Lower leg skin (tissue), 4 donors: ENCODE measurements around the gene SOCS7. TPM values are rescaled to one million over a fixed set of nuclear protein-coding genes. Genes with fewer than 3 reads are reported as not detected.

Experiments used
- DNase-seq, 2 donors: peaks; one replicate each; pipeline ENCODE4 v3.0.0-alpha.2; 2019; ENCODE audit warnings: low spot score in 2 of 2
- H3K4me3 ChIP-seq: fragments of 200-600 bp; sonication (generic); 2 replicates; pipeline ENCODE4 v1.5.1; 2017; ENCODE audit warnings: mild to moderate bottlenecking, low read depth; ENCODE audit not compliant: poor library complexity, severe bottlenecking
- POLR2A ChIP-seq, 2 donors: fragments of 450-650 bp; IDR thresholded peaks; one replicate each; pipeline ENCODE4 v1.6.1; 2016 to 2017; ENCODE audit warnings: antibody characterized with exemption in 2 of 2, mild to moderate bottlenecking in 1 of 2, moderate library complexity in 1 of 2
- WGBS, 2 donors: methylation state at CpG; one replicate each; pipeline ENCODE4 v1.1.5; 2018; 5-methylcytosine and 5-hydroxymethylcytosine counted together
- intact Hi-C: fragments of 100-400 bp; cut with DNase I; formaldehyde crosslinking; loops from one replicate; pipeline ENCODE4 v1.15.0; 2023; ENCODE audit warnings: low total_unique reads
- total RNA-seq, 4 donors: library from RNA; depleted of rRNA; stranded (reverse); fragments of >200 nt; gene quantifications; one replicate each; pipeline ENCODE4 v1.1.0, GENCODE V29; 2016
- TF ChIP-seq, protein P1 (sequence below), 3 donors: fragments of 450-650 bp; IDR thresholded peaks; one replicate each; pipeline ENCODE4 v1.5.1; 2016; ENCODE audit warnings: antibody characterized with exemption in 3 of 3, mild to moderate bottlenecking in 3 of 3, moderate library complexity in 2 of 3

SOCS7 gene
- total RNA-seq, 4 donors from 2014 or later, result 14.5 to 19.9 (median 19.3) TPM

DNA sequence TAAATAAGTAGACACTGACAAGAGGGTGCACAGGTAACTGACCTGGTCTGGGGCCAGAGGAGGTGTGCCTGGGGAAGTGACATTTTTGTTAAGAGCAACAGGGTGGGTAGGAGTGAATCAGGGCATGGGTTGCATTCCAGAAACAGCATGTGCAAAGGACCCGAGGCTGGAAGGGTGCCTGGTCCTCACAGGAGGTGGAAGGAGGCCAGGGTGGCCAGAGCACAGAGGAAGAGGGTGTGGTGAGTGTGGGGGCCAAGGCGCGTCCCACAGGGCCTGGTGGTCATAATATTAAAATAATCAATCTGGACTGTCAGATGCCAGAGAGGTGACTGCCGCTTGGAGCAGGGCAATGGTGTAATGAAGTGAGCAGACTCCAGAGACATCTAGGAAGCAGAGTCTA lies 90.9 kb downstream of the SOCS7 start:
- DNase-seq, result no peak
- WGBS, 2 donors, result 49 to 67% methylated on average over 4 of the region's 4 CpGs
- no peak overlapping the region for H3K4me3 ChIP-seq
- intact Hi-C loops, result loop anchor here (5.0 kb wide), 1 partner anchor 45 kb away; no protein-coding TSS in a partner anchor
- TF ChIP-seq POLR2A (IDR thresholded peaks at IDR 0.05), result no peak
- TF ChIP-seq, protein P1, sequence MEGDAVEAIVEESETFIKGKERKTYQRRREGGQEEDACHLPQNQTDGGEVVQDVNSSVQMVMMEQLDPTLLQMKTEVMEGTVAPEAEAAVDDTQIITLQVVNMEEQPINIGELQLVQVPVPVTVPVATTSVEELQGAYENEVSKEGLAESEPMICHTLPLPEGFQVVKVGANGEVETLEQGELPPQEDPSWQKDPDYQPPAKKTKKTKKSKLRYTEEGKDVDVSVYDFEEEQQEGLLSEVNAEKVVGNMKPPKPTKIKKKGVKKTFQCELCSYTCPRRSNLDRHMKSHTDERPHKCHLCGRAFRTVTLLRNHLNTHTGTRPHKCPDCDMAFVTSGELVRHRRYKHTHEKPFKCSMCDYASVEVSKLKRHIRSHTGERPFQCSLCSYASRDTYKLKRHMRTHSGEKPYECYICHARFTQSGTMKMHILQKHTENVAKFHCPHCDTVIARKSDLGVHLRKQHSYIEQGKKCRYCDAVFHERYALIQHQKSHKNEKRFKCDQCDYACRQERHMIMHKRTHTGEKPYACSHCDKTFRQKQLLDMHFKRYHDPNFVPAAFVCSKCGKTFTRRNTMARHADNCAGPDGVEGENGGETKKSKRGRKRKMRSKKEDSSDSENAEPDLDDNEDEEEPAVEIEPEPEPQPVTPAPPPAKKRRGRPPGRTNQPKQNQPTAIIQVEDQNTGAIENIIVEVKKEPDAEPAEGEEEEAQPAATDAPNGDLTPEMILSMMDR (IDR thresholded peaks at IDR 0.05), result no peak

DNA sequence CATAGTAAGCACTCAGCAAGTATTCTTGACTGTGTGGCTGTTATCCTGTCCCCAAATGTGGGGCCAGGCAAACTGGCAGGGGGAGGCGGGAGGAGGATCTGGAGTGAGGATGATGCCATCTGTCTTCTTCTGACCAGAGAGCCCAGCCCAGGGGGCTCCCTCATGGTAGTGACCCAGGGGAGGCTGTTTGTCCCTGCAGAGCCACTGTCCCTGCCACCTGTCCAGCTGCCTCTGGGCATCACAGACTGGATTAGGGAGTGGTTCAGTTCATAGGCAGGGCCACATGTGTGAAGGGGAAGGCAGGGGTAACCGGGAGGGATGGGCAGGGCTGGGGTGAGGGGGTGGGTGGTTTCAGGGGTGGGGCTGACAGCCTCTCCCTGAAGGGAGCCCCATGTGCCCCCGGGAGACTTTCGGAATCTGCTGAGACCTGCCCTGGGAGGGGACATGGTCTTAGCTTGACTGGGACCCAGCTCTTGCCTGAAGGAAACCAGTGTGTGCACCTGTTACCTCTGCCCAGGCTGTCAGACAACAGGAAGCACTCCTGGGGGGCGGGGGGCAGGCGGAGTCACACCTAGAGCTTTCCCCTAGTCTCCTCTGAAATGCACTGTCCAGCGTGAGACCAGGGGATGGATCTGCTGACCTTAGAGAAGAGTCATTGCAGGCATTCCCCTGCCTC lies 91.8 kb downstream of the SOCS7 start:
- H3K4me3 ChIP-seq, result no peak overlapping the region
- TF ChIP-seq, protein P1 (IDR thresholded peaks at IDR 0.05), result no peak
- no peak for TF ChIP-seq POLR2A (IDR thresholded peaks at IDR 0.05)
- intact Hi-C loops, result loop anchor here (5.0 kb wide), 1 partner anchor 44 kb away; no protein-coding TSS in a partner anchor
- no peak for DNase-seq
- 44 to 55% methylated on average over 6 to 7 of the region's 7 CpGs for WGBS, 2 donors

DNA sequence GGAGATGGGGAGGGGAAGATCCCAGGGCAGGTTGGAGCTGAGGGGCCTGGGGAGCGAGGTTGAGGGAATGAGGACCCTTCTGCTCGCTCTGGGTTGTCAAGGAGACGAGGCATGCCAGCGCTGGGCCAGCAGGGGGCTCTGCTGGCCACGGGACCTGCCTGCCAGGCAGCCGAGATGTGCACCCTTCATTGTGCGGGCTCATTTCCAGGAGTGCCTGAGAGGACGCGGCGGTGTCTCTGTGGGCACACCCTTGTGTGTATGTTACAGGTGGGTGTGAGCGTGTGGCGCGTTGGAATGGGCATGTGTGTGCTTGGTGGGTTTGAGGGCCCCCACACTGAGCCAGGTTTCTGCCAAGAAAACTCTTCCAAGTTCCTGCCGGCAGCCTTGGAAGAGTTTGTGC lies 92.5 kb downstream of the SOCS7 start:
- 4 to 7% methylated on average over 5 to 8 of the region's 14 CpGs for WGBS, 2 donors

DNA sequence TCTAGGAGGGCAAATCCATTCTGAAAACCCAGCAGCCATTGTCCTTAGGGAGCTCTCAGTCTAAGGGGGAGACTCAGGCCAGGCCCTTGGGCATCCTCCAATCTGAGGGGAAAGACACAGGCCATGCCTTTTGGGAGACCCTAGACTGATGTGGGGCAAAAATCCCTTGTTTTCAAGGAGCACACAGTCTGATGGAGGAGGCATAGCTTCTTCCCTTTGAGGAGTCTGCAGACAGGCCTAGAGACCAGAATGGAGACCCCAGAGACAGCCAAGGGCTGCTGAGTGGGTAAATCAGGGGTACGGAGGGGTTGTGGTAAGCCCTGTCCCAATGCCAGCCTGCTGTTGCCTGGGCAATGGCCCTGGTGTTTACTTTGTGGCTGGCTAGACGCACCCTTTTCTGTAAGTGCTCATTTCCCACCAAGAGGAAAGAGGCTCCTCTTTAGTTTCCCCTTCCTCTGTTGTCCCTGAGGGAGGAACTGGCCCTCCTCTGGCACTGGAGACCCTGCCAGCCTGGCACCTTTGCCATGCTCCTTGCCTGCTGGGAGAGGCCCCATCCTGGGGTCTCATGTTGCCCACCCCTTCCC lies 96.0 kb downstream of the SOCS7 start:
- H3K4me3 ChIP-seq, result no peak overlapping the region
- intact Hi-C loops, result no loop called here
- TF ChIP-seq, protein P1 (IDR thresholded peaks at IDR 0.05), result no peak
- TF ChIP-seq POLR2A (IDR thresholded peaks at IDR 0.05), result no peak
- DNase-seq, result no peak
- WGBS, 2 donors, result 70 to 74% methylated on average over 2 of the region's 2 CpGs

More for the DNA sequence above, 92.5 kb downstream of the SOCS7 start:
- DNase-seq, result peak; percentile 58 to 92
- no peak overlapping the region for H3K4me3 ChIP-seq
- TF ChIP-seq, protein P1 (IDR thresholded peaks at IDR 0.05), result peak in 1 of 3 donors; percentile 71
- no peak for TF ChIP-seq POLR2A (IDR thresholded peaks at IDR 0.05)
- intact Hi-C loops, result loop anchor here (5.0 kb wide), 1 partner anchor 43 kb away; no protein-coding TSS in a partner anchor

DNA sequence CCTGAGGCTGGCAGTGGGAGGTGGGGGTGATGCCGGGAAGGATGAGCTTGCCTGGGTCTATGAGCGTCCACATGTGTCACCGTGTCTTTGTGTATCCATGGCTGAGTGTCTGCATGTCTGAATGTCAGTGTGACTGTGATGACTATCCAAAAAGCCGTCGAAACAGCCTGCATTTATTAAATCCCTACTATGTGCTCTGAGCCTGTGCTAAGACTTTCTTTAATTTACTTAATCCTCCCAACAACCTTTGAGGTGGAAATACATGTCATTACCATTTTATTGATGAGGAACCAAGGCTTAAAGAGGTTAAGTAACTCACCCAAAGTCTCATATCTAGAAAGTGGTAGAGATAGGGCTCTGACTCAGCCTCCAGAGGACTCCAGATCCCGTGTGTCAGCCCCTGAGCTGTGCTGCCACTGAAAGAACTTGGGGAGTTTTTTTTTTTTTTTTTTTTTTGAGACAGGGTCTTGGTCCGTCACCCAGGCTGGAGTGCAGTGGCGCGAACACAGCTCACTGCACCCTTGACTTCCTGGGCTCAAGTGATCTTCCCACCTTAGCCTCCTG lies 96.6 kb downstream of the SOCS7 start:
- intact Hi-C loops, result no loop called here
- 71 to 80% methylated on average over 9 of the region's 9 CpGs for WGBS, 2 donors
- no peak for DNase-seq
- TF ChIP-seq POLR2A (IDR thresholded peaks at IDR 0.05), result no peak
- TF ChIP-seq, protein P1 (IDR thresholded peaks at IDR 0.05), result no peak
- H3K4me3 ChIP-seq, result no peak overlapping the region
